ENCODE results near the gene LILRA6.

Gene LILRA6

DNA sequence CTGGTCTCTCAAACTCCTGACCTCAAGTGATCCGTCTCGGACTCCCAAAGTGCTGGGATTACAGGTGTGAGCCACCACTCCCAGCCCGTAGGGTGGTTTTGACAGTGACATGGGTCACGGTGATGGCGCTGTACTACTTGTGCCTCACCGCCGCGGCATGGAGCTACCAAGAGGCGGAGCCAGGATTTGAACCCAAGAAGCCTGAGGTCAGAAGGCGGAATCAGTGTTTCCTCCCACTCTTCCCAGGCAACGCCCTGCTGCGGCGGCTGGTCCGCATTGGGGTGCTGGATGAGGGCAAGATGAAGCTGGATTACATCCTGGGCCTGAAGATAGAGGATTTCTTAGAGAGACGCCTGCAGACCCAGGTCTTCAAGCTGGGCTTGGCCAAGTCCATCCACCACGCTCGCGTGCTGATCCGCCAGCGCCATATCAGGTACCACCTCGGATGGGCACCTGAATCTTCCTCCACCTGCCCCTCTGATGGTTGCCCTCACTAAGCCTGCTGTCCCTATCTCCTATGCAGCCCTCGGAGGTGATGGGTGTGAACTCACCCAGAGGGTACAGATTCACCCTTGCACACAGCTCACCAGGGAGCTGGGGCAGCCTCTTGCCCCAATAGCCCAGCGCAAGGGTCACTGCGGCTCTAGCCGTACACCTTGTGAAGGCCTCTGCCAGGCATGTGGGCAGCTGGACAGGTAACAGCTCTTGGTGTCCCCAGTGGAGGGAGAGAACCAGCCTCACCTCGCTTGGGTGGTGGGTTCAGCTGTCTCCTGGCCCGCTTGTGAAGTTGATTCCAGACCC is 36.4 kb downstream of the LILRA6 start:
- no peak for TF ChIP-seq GATA3 (IDR thresholded peaks at IDR 0.05; ENCODE audit: low read depth, low read length)
- no peak for TF ChIP-seq GATA2 (IDR thresholded peaks at IDR 0.05; ENCODE audit: low read depth, low read length)

DNA sequence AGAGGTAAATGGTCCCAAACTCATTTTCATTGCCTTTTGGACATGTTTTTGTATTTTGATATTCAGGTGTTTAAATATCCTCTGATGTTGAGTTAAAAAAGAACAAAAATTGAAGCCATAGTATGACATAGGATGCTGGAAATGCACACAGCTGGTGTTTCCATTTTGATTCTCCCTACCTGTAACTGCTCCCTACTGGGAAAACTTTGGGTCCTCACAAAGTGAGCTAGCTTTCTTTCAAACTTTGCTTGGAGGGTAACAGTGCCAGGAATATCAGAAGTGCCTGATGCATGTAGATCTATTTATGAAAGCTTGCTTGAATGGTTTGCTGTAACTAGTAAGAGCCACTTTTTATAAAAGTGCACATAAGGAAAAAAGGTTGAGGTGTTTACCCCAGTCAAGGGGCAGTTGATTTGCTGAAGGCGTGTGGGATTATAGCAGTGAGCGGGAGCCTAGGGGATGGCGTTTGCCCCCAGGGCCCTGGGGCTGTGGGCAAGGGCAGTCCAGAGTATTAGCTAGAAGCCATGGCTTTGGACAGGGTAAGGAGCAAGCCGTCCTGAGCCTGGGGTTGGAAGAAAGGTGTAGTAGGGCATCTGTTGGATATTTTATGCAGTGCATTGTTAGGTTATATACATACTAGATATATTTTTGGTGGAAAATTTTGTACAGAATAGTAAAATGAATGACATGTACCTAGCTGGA is 37.7 kb downstream of the LILRA6 start:
- no peak for TF ChIP-seq GATA2 (IDR thresholded peaks at IDR 0.05; ENCODE audit: low read depth, low read length)
- no peak for TF ChIP-seq GATA3 (IDR thresholded peaks at IDR 0.05; ENCODE audit: low read depth, low read length)

DNA sequence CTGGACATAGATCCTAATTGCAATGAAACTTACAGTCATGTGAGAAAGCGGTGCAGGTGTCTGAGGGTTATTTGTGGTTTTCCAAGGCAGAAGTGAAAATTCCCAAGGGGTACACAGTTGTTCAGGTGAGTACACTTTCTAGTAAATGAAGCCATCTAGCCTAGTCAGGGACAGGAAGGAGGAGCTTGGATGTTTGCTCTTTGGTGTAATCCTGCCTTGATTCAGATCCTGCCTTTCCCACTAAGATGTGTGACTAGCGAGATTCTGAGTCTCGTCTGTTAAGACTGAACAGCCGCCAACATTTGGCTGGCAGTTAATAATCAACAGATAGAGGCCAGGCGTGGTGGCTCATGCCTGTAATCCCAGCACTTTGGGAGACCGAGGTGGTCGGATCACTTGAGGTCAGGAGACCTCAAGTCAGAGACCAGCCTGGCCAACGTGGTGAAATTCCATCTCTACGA is 39.4 kb downstream of the LILRA6 start:
- TF ChIP-seq GATA2 (IDR thresholded peaks at IDR 0.05; ENCODE audit: low read depth, low read length) = no peak
- TF ChIP-seq GATA3 (IDR thresholded peaks at IDR 0.05; ENCODE audit: low read depth, low read length) = no peak

DNA sequence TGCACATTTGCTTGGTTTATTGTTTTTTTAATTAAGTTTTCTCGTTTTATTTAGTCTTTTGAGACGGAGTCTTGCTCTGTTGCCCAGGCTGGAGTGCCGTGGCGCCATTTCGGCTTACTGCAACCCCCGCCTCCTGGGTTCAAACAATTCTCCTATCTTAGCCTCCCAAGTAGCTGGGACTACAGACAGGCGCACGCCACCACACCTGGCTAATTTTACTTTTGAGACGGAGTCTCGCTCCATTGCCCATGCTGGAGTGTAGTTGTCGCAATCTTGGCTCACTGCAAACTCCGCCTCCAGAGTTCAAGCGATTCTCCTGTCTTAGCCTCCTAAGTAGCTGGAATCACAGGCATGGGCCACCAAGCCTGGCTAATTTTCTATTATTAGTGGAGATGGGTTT is 40.6 kb downstream of the LILRA6 start:
- TF ChIP-seq GATA2 (IDR thresholded peaks at IDR 0.05; ENCODE audit: low read depth, low read length) (no peak), GATA3 (IDR thresholded peaks at IDR 0.05; ENCODE audit: low read depth, low read length) (no peak)

DNA sequence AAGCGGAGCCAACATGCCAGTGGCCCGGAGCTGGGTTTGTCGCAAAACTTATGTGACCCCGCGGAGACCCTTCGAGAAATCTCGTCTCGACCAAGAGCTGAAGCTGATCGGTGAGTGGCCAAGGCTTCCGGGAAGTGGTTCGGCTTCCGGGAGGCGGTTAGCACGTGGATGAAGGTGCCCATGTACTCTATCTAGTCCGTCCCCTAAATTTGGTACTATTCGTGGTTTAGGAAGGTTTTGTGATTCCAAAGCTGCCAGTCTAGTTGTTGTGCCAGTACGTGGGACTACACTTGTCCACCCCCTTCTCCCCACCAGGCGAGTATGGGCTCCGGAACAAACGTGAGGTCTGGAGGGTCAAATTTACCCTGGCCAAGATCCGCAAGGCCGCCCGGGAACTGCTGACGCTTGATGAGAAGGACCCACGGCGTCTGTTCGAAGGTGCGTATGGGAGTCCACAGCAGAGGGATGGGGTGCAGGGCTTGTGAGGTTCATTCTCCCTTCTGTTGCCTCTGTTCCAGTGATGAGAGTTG is 41.4 kb downstream of the LILRA6 start:
- no peak for TF ChIP-seq GATA3 (IDR thresholded peaks at IDR 0.05; ENCODE audit: low read depth, low read length)
- TF ChIP-seq GATA2 (IDR thresholded peaks at IDR 0.05; ENCODE audit: low read depth, low read length) = no peak

DNA sequence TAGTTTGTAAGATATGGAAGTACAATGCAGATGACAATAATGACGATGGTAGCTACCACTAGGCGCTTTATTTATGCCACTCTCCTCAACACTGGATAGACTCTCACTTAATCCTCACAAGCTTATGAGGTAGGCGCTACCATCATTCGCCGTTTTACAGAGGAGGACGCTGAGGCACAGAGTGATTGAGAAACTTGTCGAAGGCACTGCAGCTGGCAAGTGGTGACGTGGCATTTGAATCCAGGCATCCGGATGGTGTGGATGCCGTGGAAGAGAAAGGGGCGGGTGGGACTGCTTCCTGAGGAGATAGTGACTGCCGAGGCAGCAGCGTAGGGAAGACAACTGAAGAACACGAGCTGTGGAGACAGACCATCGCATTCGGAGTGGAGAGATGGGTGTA is 43.2 kb downstream of the LILRA6 start:
- TF ChIP-seq GATA2 (IDR thresholded peaks at IDR 0.05; ENCODE audit: low read depth, low read length) (no peak), GATA3 (IDR thresholded peaks at IDR 0.05; ENCODE audit: low read depth, low read length) (no peak)

DNA sequence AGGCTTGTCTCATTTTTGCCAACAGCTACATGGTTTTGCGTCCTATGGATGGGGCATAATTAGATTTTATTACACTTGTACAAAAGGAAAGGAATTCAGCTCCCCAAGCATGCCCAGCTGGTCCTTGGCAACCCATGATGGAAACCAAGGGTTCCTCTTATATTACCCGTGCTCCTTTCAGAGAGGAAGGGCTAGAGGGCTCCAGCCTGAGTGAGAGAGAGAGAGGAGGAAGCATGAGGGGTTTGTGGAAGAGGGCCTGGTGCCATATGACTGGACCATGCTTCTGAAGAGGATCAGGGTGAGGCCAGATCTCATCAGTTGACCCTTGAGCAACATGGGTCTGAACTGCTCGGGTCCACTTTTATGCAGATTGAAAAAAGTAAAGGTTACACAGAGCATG is 45.5 kb downstream of the LILRA6 start:
- no peak for TF ChIP-seq GATA3 (IDR thresholded peaks at IDR 0.05; ENCODE audit: low read depth, low read length)

DNA sequence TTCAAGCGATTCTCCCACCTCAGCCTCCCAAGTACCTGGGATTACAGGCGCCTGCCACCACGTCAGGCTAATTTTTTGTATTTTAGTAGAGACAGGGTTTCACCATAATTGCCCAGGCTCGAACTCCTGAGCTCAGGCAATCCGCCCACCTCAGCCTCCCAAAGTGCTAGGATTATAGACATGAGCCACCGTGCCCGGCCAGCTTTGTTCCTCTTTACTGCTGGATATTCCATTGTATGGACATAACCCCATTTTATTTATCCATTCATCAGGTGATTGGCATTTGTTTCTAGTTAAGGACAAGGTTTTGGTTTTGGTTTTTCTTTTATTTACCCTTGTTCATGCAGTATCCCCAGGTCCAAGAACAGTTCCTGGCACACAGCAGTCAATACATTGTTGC is 46.1 kb downstream of the LILRA6 start:
- TF ChIP-seq GATA2 (IDR thresholded peaks at IDR 0.05; ENCODE audit: low read depth, low read length) (no peak), GATA3 (IDR thresholded peaks at IDR 0.05; ENCODE audit: low read depth, low read length) (no peak)

DNA sequence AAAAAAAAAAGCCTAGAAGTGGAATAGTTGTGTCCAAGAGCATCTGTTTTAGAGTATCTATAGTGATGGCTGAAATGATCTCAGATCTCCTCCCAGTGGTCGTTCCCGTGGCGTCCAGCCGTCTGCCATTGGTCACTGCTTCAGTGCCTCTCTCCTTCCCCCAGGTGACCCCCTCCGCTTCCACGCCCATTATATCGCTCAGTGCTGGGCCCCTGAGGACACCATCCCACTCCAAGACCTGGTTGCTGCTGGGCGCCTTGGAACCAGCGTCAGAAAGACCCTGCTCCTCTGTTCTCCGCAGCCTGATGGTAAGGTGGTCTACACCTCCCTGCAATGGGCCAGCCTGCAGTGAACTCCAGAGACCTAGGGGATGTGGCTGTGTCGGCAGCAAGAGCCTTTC is 49.6 kb downstream of the LILRA6 start:
- no peak for TF ChIP-seq GATA3 (IDR thresholded peaks at IDR 0.05; ENCODE audit: low read depth, low read length)
- no peak for TF ChIP-seq GATA2 (IDR thresholded peaks at IDR 0.05; ENCODE audit: low read depth, low read length)

DNA sequence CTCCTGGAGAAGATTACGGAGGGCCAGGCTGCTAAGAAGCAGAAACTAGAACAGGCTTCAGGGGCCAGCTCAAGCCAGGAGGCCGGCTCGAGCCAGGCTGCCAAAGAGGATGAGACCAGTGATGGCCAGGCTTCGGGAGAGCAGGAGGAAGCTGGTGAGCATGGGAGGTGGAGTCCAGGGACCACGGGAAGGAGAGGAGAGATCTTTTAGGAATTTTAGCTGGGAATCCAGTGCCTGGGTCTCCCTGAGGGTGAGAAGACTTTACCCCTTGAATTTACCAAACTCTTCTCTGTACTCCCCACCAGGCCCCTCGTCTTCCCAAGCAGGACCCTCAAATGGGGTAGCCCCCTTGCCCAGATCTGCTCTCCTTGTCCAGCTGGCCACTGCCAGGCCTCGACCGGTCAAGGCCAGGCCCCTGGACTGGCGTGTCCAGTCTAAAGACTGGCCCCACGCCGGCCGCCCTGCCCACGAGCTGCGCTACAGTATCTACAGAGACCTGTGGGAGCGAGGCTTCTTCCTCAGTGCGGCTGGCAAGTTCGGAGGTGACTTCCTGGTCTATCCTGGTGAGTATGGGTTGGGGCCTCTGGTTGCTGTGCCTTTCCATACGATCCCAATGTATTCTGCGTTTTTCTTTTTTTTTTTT is 50.7 kb downstream of the LILRA6 start:
- TF ChIP-seq GATA2 (IDR thresholded peaks at IDR 0.05; ENCODE audit: low read depth, low read length) (no peak), GATA3 (IDR thresholded peaks at IDR 0.05; ENCODE audit: low read depth, low read length) (no peak)

DNA sequence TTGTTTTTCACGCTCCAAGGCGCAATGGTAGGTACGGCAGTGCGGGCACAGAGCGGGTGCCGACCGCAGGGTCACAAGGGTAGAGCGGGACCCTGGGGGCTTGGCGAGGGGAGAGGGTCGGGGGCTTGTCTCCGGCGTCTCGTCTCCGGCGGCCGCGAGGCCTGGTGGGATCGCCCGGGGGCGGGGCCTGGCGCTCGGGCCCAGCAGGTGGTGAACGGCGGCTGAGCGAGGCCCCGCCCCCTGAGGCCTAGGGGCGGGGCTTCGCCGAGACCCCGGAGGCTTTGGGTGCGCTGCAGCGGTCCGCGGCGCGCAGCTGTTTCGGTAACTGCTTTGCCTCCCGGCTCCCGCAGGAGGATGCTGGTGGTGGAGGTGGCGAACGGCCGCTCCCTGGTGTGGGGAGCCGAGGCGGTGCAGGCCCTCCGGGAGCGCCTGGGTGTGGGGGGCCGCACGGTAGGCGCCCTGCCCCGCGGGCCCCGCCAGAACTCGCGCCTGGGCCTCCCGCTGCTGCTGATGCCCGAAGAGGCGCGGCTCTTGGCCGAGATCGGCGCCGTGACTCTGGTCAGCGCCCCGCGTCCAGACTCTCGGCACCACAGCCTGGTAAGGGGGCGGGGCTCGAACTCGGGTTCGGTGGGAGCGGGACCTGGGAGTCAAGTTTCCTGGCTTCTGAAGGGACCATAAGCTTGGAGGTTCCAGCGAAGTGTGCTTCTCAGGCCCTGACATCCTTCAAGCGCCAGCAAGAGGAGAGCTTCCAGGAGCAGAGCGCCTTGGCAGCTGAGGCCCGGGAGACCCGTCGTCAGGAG is 51.4 kb downstream of the LILRA6 start, which contains the start of gene TSEN34:
Gene TSEN34 (plus strand): TSS at position 298 of the 800 bp plus-strand sequence. CDS start 57 bp downstream, at position 355.
- TF ChIP-seq GATA3 (IDR thresholded peaks at IDR 0.05; ENCODE audit: low read depth, low read length) (no peak), GATA2 (IDR thresholded peaks at IDR 0.05; ENCODE audit: low read depth, low read length) (no peak)

DNA sequence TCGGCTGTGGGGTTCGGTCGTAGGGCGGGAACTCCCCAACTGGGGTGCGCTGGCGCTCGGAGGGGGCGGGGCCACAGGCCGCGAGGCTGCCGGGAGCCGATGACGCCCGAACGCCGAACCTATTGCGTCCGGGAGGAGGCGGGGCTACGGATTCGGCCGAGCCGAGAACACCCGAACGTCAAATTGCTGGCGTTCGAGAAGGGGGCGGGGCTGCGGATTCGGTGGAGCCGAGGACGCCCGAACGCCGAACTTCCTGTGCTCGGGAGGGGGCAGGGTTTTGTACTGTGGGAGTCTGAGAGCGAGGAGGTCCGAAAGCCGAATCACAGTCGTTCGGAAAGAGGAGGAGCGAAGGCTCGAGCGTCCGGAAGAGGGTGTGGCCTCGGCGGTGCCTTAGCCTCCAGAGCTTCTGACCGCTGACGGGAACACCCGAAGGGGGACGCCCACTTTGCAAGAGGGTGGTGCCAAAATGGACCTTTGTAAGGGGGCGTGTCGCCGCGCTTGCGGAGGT is 52.0 kb downstream of the LILRA6 start:
- no peak for TF ChIP-seq GATA2 (IDR thresholded peaks at IDR 0.05; ENCODE audit: low read depth, low read length)
- TF ChIP-seq GATA3 (IDR thresholded peaks at IDR 0.05; ENCODE audit: low read depth, low read length) = no peak

DNA sequence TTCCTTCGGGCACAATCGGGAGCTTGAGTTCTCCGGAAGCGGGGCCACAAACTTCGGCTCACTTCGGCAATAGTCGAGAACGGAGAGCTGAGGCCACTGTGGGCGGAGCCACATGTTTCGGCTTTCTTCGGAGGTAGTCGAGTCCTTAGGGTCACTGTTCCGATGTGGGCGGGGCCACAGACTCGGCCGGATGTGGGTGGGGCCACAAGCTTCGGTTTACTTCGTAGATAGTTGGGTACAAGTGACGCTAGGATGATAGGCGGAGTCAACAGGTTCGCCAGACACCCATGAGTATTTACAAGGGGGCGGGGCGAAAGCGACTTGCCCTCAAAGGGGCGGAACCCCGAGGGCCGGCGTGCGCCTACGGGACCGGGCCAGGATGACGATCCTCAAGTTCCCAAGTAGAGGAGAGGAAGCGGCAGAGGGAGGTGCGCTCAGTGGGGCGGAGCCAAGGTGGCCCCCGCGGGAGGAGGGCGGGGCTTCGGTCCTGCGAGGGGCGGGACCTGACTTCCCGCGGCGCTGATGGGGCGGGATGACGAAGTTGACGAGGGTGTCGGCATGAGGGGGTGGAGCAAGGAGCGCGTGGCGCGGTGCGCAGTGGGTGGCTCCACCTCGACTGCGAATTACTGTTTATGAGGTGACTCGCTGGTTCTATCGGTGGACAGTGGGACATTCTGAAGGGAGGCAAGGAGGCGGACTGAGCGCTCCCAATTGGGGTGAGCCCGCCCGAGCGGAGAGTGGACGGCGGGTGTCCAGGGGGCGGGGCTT is 52.7 kb downstream of the LILRA6 start:
- TF ChIP-seq GATA3 (IDR thresholded peaks at IDR 0.05; ENCODE audit: low read depth, low read length) = no peak
- TF ChIP-seq GATA2 (IDR thresholded peaks at IDR 0.05; ENCODE audit: low read depth, low read length) = no peak

Measured in SH-SY5Y (cell line).